Measurements from ENCODE around the gene SLC6A5.
A peak's percentile ranks its signal among the peaks of the same experiment; 100 is the strongest.

SLC6A5 gene

DNA sequence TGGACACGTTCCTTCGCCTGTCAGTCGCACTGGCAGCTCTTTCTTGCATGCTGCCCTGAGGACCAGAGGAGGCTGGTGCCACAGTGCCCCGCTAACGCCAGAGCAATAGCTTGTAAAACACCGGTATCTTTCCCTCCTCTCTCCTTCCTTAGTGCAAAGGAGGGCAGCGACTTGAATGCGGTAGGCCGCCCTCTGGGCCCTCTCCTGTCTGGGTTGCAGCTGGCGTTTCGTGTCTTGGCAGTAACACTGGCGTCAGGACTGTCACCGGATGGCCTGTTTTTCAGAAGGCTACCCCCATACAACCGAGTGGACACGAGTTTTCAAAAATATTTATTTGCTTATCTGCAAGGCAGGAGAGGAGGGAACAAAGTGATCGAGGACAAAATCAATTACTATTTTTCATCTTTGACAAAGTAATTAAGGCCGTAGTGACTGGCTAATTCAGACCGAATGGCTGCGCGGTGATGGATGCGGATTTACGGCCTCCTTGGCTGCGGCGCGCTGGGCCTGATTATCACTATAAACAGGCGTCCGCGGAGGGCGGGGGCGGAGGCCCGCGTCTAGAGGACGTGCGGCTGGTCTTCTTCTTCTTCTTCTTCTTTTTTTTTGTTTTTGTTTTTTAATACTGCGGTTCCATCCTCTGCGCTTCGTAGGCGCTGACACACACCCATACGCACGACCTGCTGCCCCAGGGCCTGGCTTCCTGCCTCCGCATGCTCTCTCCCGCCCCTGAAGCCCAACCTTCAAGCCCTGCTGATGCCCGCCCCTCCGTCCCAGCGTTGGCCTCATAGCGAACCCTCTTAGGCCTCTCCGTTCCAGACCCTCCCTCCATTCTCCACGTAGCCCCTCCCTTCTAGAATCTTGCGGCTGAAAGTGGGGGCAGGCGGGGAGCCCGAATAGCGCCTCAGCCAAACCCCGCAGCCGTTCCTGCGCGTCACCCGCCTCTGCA is 2.9 kb upstream of the SLC6A5 start:
- DNase-seq (ENCODE audit: low spot score) = no peak

DNA sequence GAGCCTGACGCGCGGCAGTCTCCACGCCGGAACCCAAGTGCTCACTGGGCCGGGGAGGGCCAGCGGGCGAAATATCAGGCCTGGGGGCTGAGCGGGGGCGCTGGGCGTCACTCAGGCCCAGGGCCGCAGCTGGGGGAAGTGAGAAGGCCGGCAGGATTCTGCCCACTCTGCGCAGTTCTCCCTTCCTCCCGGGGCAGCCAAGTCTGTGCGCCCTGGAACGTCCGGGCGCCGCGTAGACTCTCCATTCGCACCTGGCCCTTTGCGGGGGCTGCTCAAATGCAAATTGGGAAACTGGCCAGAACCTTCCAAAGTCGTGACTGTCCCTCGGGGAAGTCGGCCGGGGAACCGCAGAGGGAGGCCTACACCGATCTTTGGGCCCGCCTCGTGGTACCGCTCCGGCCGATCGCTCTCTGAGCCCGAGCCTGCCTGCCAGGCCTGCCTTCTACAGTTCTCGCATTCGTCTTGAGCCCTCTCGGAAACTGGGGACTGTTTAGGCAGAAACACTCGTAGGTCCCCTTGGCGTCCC is 2.2 kb upstream of the SLC6A5 start:
- no peak for DNase-seq (ENCODE audit: low spot score)

DNA sequence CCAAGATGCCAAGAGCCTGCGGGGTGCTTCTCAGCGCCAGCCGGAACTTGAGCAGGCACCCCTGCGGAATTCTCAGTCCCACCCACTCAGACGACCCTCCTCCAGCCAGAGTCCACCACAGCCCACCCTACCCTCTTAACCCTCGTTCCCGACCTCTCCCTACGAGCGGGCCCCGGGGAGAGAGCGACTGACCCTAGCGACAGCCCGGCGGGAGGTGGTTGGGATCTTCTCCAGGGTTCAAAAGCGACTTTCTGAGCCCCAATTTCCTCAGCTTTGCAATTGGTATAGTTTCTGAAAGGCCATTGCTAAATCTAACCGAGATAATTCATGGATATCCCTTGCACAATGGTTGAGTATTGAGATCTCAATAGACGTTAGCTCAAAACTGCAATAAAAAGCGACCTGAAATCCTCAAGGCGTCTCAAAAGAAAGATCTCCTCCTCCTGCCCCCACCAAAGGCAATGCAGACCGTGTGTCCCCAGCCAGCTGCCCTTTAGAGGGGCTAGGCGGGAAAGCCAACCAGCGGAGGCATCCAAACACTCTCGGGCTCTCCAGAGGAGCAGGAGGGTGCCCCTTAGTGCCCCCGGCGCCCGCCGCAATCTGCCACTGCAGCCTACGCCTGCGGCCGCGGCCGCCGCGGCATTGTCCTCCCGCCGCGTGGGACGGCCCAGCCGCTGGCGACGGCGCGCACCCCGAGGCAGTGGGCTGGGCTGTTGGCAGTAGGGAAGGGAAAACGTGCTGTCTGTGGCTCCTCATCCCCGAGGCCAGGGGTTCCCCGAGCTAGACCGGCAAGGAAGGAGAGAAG is 1.5 kb upstream of the SLC6A5 start:
- DNase-seq (ENCODE audit: low spot score) = no peak

DNA sequence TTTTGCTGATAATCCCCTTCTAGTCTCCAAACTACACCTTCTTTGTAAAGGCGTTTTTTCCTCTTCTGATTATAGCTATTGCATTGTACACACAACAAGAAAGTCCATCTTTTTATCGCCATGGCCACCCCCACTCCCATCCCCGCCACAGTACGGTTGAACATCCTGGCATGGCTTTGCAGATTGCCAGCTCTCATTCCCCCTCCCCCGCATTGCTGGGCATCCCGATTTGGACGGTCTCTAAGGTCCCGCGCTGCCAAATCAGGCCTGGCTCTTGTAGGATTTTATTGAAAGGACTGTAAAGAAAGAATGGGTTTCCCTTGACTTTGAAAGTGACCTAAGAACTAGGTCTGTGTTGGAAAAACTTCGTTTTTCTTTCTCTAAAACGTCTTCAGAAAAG is 916 bp upstream of the SLC6A5 start:
- no peak for DNase-seq (ENCODE audit: low spot score)

DNA sequence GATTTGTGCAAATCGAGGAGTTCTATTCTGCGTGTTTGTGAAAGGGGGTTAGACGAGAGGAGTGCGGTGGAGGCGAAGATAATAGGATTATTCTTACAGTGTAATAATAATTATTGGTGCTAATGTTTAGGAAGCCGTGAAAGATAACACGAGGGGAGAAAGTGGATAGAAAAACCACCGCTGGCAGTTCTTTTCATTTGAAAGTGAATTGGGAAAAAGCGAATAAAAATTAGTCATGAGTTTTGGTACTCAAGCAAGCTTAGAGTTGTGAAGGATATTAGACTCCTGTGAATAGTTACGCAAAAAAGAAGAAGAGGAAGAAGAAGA is 575 bp downstream of the SLC6A5 start:
- DNase-seq (ENCODE audit: low spot score) = no peak

DNA sequence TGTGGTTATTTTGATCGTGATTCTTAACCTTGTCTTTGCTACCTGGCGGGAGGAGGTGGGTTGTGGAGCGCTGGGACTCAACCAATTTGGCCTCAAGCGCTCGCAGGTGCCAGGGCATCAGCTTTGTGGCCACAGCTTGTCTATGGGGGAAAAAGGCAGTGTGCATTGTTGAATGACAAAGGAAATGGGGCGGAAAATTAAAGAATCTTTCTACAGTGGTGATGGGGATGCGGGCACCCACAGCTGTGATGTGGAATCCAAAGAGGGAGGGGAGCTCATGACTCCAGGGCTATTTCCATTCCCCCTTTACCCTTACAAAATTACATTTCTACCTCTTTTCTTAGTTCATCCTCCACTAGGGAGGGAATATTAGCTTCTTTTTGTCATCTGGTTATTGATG is 1.1 kb downstream of the SLC6A5 start:
- no peak for DNase-seq (ENCODE audit: low spot score)

DNA sequence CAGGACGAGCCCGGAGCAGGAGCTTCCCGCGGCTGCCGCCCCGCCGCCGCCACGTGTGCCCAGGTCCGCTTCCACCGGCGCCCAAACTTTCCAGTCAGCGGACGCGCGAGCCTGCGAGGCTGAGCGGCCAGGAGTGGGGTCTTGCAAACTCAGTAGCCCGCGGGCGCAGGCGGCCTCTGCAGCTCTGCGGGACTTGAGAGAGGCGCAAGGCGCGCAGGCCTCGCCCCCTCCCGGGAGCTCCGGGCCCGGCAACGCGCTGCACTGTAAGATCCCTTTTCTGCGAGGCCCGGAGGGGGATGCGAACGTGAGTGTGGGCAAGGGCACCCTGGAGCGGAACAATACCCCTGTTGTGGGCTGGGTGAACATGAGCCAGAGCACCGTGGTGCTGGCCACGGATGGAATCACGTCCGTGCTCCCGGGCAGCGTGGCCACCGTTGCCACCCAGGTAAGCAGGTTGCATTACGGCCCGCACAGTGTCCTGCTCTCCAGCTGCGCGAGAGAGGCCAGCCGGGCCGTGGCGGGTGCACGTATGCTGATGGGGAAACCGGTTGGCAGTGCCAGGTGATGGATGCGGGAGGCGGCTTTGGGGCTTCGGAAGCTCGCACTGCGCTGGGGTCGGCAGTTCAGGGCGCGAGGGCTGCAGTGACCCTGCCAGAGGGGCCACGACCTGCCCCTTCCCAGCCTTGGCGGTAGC is 2.0 kb downstream of the SLC6A5 start:
- DNase-seq (ENCODE audit: low spot score) = no peak

DNA sequence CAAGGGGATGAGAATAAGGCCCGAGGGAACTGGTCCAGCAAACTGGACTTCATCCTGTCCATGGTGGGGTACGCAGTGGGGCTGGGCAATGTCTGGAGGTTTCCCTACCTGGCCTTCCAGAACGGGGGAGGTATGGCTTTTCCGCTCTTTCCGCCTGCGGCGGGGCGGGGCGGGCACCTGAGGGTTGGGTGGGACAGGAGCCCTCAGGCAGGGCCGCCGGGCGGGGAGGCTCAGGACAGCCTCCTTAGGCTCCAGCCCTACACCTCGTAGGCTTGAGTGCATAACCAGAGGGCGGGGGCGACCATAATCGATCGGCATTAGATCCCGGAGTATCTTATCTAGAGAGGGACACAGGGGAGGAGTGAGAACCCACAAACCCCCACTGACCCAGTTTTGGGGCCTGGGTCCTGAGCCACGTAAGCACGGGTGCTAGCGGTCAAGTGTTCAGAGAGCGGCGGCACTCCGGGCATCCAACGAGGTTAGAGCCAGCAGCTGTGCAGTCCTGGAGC is 4.9 kb downstream of the SLC6A5 start:
- no peak for DNase-seq (ENCODE audit: low spot score)

DNA sequence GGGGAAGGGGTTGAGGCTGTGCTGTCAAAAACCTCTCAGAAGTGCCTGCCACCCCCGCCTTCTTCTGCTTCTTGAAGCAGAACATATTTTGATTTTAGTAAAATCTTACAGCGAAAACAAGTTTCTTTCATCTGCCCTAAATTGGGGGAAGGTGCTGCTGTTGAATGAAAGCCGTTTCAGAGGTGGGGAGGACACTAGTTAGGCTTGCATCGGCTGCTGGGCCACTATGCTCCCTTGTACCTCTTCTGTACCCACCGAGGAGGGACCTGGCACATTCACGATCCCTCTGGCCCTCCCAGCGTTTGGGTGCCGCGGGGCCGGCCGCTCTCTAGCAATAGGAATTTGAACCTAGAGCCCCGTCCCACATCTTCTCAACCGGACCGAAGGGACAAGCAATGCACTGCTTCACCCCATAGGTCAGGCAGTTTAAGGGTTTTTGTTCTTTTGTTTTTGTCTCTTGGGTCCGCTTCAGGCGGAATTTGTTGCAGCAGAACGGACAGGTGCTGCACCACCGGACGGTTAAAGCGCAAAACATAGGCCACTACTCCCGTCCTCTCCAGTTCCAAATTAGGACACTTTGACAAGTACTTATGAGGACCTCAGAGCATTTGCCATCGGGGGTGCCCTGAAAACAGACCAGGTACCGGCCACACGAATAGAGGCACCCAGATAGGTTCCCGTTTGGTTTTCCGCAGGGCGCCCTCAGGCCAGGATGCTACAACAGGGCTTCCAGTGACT is 5.6 kb downstream of the SLC6A5 start:
- DNase-seq (ENCODE audit: low spot score) = no peak

DNA sequence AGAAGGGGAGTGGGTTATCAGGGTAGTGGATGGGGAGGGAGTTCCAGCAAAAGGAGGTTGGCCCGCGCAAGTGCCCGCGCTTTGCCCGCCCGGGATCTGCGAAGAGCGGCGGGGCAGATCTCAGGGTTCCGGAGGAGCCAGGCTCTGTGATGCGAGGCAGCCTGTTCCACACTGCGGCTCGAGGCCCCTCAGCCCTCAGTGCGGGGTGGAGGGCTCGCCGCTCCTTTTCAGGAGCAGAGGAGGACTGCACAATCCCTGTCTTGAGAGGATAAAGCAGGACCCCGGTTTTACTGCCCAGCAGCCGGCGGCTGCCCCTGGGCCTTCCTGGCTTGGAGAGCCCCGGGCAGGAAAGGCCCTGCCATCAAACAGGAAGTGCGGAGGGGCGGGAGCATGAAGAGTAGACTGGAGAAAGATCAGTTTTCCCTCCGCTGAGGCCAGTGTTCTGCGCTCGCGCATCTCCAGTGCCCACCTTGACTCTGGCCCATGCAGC is 6.2 kb downstream of the SLC6A5 start:
- no peak for DNase-seq (ENCODE audit: low spot score)

DNA sequence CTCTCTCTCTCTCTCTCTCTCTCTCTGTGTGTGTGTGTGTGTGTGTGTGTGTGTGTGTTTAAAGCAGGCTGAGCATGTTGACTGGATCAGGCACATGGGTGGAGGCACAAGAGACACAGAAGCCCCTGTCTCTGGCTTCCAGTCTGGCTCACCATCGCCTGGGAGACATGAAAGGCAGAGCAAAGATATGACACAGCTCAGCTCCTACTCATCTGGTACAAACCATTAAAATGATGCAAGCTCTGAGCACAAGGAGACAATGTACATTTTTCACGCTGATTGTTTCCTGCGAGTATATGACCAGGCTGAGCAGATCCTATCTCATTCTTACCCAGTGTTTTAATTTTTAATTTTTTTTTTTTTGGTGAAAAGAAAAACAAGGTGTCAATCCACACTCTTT is 9.5 kb downstream of the SLC6A5 start:
- no peak for DNase-seq (ENCODE audit: low spot score)

DNA sequence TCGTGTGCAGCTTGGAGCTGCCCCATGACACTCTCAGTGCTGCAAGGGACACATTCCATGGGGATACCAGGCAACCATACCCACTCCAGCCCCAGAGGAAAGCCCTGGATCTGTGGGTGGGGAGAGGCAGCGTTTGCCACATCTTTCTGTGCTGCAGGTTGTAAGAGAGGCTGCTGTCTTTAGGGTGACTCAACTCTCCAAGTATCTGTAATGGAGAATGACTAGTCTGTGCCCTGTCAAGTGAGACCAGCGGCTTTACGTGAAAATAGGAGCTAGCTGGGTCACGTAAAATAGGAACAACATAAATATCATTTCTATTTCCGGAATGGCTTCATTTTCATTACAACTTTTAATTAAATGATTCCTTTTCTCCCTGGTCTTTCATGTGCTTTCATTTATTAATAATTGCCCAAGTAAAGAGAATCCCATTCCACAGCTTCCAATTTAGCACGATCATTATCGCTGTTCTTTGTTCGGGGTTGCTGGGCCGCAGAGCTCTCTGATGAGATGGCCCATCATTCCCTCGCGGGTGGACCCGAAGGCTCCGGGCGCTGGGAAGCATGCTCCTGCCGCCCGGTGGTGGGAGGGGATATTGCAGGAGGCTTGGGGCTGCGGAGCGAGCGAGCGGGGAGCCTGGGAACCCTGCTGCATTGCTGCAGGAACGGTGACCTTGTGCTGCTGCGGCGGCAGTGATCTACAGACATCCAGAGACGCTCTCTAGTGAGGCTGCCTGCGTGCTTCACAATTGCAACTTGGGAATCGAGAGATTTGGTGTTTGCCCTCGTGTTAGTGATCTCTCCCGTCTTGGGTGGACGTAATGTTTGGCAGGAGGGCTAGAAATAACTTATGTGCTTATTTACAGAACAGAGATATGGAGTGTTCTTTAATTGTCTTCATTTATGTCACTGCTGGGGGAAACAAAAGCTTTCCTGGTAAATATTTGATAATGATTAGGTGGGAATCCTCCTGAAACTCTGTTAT is 10.6 kb downstream of the SLC6A5 start:
- DNase-seq (ENCODE audit: low spot score) = peak; percentile 71

DNA sequence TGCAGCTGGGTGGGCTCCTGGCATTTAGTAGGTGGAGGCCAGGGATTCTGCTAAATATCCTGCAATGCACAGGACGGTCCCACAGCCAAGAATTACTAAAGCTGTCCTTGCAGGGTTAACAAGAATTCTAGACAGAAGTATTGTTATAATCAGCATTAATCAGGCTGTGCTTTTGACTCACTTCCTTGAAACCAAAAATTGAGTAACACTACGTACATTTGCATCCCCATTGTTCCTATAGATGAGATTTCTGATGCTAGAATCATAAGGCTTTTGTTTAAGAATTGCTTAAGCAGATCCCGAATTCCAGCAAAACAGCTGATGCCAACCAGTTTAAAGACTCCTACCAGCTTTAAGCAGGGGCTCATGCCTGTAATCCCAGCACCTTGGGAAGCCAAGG is 11.4 kb downstream of the SLC6A5 start:
- DNase-seq (ENCODE audit: low spot score) = no peak

DNA sequence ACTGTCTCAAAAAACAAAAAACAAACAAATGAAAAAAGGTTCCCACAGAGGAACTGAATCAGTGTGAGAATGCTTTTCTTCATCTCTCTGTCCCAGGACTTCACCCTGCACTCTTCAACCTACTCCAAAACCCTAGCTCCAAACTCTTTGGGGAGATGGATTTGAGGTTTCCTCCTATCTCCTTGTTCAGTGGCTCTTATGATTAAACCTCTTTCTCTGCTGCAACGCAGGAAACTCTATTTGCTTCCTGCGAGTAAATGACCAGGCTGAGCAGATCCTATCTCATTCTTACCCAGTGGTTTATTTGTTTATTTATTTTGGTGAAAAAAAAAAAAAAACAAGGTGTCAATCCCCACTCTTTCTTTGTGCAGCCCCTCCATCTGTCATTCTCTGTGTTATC is 12.0 kb downstream of the SLC6A5 start:
- no peak for DNase-seq (ENCODE audit: low spot score)

DNA sequence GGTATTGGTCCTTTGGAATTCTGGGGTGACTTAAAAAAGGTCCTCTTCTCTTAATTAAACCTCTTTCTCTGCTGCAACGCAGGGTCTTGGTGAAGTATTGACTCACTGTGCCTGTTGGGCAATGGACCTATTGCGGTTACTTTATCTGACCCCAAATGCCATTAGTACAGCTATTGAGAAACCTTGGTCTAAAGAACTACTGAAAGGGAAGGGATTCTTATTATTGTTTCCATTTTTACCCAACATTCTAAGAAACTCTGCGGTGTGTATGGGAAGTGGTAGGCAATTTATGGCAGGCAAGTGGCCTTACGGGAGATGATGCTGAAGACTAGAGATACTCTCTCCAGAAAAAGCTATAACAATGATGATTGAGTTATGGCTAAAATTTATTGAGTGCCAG is 12.5 kb downstream of the SLC6A5 start:
- DNase-seq (ENCODE audit: low spot score) = no peak

DNA sequence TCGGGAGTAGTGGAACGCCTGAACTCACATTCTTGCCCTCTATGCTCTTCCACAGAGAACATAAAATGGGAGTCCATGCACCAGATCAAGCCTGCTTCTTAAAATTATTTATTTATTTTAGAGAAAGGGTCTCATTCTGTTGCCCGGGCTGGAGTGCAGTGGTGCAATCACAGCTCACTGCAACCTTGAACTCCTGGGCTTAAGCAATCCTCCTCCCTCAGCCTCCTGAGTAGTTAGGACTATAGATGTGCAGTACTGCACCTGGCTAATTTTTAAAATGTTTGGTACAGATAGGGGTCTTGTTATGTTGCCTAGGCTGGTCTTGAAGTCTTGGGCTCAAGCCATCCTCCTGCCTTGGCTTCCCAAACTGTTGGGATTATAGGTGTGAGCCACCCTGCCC is 13.0 kb downstream of the SLC6A5 start:
- no peak for DNase-seq (ENCODE audit: low spot score)

DNA sequence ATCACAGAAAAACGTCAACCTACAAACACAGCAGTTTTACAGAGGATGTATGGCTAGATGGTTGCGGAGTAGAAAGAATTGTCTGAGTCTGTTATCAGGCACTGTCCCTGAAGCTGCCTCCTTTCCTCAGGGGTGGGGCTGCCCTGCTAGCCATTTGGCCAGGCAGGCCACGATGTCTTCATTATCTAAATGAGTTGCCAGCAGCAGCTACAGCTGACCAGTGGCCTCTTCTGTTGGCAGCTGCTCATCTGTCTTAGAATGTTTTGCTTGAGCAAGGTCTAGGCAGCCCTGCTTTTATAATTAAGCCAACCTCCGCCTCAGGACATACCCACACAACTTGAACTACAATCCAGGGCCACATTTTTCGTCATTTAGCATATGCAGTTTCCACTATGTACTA is 17.5 kb downstream of the SLC6A5 start:
- DNase-seq (ENCODE audit: low spot score) = no peak

DNA sequence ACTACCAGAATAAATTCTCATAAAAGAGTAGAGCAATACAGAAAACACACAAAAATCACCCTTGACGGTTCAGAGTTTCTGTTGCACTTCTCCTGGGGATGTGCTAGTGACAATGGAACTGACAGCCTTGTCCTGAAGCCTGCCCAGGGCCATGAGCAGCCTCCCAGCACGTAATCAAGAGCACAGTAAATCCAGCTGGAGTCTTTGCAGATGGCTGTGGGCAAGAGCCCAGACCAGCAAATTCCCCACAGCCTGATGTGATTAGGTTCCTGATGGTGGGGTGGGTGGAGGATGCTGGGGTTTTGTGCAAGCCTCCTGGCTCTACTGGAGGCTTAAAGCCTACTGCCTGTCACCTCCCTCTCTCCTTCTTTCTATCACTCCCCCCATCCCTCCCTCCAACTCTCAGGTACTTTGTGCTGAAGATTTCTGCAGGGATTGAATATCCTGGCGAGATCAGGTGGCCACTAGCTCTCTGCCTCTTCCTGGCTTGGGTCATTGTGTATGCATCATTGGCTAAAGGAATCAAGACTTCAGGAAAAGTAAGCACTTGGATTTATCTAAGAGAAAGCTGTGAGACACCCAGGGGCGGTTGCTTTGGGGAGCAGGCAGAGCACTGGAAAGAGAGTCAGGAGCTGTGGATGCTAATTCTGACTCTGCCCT is 18.1 kb downstream of the SLC6A5 start:
- DNase-seq (ENCODE audit: low spot score) = no peak

DNA sequence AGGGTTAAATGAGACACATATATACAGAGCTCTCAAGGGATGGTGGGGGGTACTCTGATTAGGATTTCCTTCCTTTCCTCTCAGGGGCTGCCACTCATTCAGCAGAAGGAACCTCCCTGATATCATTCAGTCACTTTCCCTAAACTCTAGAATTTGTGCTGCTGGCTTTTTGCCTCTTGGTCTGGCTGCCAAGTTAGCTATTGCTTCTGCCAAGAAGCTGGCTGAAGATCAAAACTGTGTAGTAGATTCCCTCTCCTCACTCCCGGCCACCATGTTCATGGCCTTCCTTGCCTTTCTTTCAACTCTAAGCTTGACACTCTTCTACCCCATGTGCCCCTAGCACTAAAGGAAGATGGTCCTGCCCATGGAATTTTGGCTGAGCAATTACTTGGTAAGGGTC is 18.7 kb downstream of the SLC6A5 start:
- DNase-seq (ENCODE audit: low spot score) = peak; percentile 9

DNA sequence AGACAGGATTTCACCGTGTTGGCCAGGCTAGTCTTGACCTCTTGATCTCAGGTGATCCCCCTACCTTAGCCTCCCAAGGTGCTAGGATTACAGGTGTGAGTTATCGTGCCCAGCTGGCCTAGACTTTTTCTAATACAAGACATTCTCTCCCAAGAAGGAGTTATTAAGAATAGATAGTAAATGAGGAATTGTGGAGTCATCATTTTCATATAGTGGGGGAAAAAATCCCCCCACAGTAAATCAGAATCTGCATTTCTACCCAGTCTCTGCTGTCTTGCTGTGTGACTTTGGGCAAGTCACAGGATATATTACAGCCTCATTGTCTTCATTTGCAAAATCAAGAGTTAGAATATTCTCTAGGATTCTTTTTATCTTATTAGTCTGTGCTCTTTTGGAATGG is 21.6 kb downstream of the SLC6A5 start:
- no peak for DNase-seq (ENCODE audit: low spot score)

Data from cerebellar cortex (tissue), 1 donor.